ENCODE data around the gene ARHGAP25. TPM values are rescaled to one million over a fixed set of nuclear protein-coding genes. Genes with fewer than 3 reads are reported as not detected.

The ARHGAP25 gene
- total RNA-seq, 1 donor from 2014 or later: 9.6 TPM

DNA sequence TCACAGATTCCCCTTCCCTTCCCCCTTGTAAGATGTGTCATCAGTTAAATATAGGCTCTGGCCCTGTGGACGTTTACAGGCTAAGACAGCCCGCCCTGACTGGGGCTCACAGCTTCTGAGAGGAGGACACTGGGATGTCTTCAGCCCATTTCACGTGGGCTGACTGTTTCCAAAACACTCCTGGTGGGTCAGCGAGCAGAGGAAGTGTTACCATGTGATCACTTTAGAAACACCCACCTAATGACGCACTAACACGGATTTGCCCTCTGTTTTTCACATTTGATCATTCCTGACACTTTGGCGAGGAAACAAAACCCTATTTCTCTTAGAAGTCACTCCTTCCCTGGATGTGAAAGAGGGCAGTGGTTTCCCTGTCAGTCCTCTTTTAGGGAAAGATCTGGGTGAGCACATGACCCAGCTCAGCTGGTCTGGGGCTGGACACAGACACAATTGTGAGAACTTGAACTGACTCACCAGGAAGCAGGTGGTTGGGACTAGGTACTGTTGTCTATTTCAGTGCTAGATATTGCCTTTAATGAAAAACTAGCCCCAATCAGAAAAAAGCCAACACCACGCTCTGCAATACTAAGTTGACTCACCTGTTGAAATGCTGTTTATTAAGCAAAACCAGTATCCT is 97.7 kb downstream of the ARHGAP25 start:
- H3K27me3 ChIP-seq: no peaks in the 10 kb centered on the region
- TF ChIP-seq, protein P1, sequence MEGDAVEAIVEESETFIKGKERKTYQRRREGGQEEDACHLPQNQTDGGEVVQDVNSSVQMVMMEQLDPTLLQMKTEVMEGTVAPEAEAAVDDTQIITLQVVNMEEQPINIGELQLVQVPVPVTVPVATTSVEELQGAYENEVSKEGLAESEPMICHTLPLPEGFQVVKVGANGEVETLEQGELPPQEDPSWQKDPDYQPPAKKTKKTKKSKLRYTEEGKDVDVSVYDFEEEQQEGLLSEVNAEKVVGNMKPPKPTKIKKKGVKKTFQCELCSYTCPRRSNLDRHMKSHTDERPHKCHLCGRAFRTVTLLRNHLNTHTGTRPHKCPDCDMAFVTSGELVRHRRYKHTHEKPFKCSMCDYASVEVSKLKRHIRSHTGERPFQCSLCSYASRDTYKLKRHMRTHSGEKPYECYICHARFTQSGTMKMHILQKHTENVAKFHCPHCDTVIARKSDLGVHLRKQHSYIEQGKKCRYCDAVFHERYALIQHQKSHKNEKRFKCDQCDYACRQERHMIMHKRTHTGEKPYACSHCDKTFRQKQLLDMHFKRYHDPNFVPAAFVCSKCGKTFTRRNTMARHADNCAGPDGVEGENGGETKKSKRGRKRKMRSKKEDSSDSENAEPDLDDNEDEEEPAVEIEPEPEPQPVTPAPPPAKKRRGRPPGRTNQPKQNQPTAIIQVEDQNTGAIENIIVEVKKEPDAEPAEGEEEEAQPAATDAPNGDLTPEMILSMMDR (IDR thresholded peaks at IDR 0.05): no peak
- peak; percentile 25 to 76 for TF ChIP-seq POLR2AphosphoS5 (IDR thresholded peaks at IDR 0.05; ENCODE audit: insufficient read depth in 1 of 2, low read depth in 1 of 2)

DNA sequence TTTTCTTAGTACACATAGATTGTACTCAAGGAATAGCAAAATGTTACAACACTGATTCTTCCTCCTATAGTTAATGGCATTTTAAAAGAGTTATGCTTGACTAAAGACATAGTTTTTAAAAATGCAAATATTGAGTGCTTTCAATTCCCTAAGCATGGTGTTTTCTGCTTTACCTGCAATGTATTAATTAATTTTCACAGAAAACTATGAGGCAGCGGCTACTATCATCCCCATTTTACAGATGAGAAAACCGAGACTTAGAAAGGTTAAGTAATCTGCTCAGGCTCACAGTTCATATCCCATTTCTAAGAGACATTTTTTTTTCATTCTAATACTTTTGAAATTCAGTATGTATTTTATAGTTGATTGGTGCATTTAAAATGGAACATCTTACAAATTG is 98.6 kb downstream of the ARHGAP25 start:
- TF ChIP-seq, protein P1 (IDR thresholded peaks at IDR 0.05): no peak
- no peak for TF ChIP-seq POLR2AphosphoS5 (IDR thresholded peaks at IDR 0.05; ENCODE audit: insufficient read depth in 1 of 2, low read depth in 1 of 2)
- TF ChIP-seq POLR2A (IDR thresholded peaks at IDR 0.05): no peak
- peak overlapping the region; percentile 84 for H3K27ac ChIP-seq
- no peaks in the 10 kb centered on the region for H3K9me3 ChIP-seq
- H3K4me3 ChIP-seq: no peak overlapping the region
- H3K36me3 ChIP-seq: no peaks in the 10 kb centered on the region
- H3K27me3 ChIP-seq: no peaks in the 10 kb centered on the region
- no peak for DNase-seq (ENCODE audit: extremely low spot score in 2 of 2)
- intact Hi-C loops (cut with DNase I): no loop called here
- H3K4me1 ChIP-seq: peaks cover 47% of the 10 kb centered on the region

More for the DNA sequence above, 97.7 kb downstream of the ARHGAP25 start:
- peaks cover 47% of the 10 kb centered on the region for H3K4me1 ChIP-seq
- H3K27ac ChIP-seq: peak overlapping the region; percentile 84
- no peak overlapping the region for H3K4me3 ChIP-seq
- intact Hi-C loops (cut with DNase I): no loop called here
- DNase-seq (ENCODE audit: extremely low spot score in 2 of 2): no peak
- no peaks in the 10 kb centered on the region for H3K9me3 ChIP-seq
- no peaks in the 10 kb centered on the region for H3K36me3 ChIP-seq

DNA sequence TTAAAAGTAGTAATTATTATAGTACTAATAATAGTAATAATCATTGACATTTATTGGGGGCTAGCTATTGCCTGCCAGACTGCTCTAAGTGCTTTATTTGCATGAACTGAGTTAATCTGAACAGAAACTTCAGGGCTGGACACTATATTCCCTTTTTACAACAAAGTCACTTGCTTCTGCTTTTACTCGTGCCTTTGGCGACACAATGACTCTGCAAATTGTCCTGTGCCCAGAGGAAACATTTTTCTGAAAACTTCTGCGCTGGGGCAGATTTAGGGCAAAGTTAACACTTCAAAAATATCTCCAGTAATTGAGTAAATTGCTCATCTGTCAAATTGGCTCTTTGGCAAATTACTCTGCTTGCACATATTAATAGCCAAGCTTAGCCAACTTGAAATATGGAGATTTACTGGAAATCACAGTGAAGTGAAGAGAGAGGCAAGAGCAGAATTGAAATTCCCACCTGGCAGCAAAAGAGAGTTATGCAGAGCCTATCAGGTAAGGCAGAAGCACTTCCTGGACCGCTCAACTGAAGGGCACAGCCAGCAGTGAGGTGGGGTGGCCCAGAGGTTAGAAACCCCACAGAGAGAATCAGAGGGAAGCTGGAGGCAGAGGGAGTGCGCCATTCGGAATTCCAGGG is 100.2 kb downstream of the ARHGAP25 start:
- intact Hi-C loops (cut with DNase I): no loop called here
- no peaks in the 10 kb centered on the region for H3K9me3 ChIP-seq
- H3K4me3 ChIP-seq: no peak overlapping the region
- no peak overlapping the region for H3K27ac ChIP-seq
- no peak for DNase-seq (ENCODE audit: extremely low spot score in 2 of 2)
- TF ChIP-seq POLR2A (IDR thresholded peaks at IDR 0.05) (no peak), POLR2AphosphoS5 (IDR thresholded peaks at IDR 0.05; ENCODE audit: insufficient read depth in 1 of 2, low read depth in 1 of 2) (no peak)
- TF ChIP-seq, protein P1 (IDR thresholded peaks at IDR 0.05): no peak
- no peaks in the 10 kb centered on the region for H3K36me3 ChIP-seq
- peaks cover 30% of the 10 kb centered on the region for H3K4me1 ChIP-seq
- H3K27me3 ChIP-seq: no peaks in the 10 kb centered on the region

DNA sequence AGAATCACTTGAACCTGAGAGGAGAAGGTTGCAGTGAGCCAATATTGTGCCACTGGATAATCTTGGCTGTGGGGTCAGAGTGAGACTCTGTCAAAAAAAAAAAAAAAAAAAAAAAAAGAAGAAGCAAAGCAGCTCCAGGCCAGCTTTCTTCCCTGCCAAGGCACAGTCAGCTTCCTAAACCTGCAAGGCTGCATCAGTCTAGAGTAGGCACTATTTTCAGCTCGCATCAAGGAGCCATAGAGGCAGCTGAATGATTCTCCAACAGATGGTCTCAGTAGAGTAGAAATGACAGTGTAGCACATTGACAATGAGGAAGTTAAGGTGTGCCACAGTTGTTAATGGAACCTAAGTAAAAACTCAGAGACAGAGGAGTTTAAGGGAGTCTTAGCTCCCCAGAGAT is 101.0 kb downstream of the ARHGAP25 start:
- no peak for TF ChIP-seq POLR2A (IDR thresholded peaks at IDR 0.05)
- no peak for DNase-seq (ENCODE audit: extremely low spot score in 2 of 2)

DNA sequence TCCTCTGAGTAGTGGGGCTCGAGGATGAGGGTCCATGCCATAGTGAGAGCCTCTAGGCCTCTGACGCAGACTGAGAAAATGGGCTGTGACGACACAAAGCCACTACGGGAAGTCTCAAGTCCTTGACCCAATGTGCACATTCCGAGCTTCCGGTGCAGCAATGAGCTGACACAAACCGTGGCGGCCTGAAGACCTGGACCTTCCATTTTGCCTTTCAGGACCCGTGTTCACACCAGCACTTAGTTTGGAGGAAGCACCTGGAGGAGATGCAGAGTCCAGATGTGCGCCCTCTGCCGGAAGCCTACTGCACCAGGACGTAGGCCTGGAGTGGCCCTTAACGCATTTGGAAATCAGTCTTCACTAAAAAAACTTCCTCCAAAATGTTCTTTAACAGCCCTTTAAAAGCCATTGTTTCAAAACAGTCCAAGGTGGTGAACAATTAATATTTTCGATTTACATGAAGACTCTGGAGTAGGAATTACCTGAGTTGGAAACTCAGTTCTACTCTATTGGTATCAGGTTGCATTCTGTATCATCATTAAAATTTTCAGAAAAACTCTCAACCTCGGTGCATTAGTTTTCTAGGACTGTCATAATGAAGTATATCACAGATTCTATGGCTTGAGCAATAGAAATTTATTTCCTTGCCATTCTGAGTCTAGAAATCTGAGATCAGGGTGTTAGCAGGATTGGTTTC is 102.7 kb downstream of the ARHGAP25 start:
- no peak for TF ChIP-seq POLR2AphosphoS5 (IDR thresholded peaks at IDR 0.05; ENCODE audit: insufficient read depth in 1 of 2, low read depth in 1 of 2)
- no peak for TF ChIP-seq POLR2A (IDR thresholded peaks at IDR 0.05)
- TF ChIP-seq, protein P1 (IDR thresholded peaks at IDR 0.05): peak in 2 of 3 experiments; percentile 20 to 45
- Histone ChIP-seq H3K27me3 (no peaks in the 10 kb centered on the region), H3K36me3 (no peaks in the 10 kb centered on the region), H3K27ac (no peak overlapping the region), H3K4me3 (no peak overlapping the region), H3K9me3 (no peaks in the 10 kb centered on the region), H3K4me1 (peaks cover 6% of the 10 kb centered on the region)
- intact Hi-C loops (cut with DNase I): no loop called here
- DNase-seq (ENCODE audit: extremely low spot score in 2 of 2): no peak

More for the DNA sequence above, 101.0 kb downstream of the ARHGAP25 start:
- intact Hi-C loops (cut with DNase I): no loop called here
- Histone ChIP-seq H3K4me1 (peaks cover 23% of the 10 kb centered on the region), H3K9me3 (no peaks in the 10 kb centered on the region), H3K27ac (no peak overlapping the region), H3K27me3 (no peaks in the 10 kb centered on the region), H3K4me3 (no peak overlapping the region), H3K36me3 (no peaks in the 10 kb centered on the region)

Data from vagina (tissue), 2 donors.